Tibial nerve (tissue), 4 donors: ENCODE data around the gene ZSWIM3.

Experiments
- CTCF ChIP-seq, 5 experiments: fragments of 200-600 bp in 3 of 5; fragments of 450-650 bp in 2 of 5; sonication (generic) in 3 of 5; IDR thresholded peaks; one replicate each; pipeline ENCODE4 v1.5.1; 2016 to 2019; ENCODE audit warnings: antibody characterized with exemption in 5 of 5, mild to moderate bottlenecking in 3 of 5, moderate library complexity in 2 of 5
- EP300 ChIP-seq, 2 donors: sonication (generic); formaldehyde crosslinking; IDR thresholded peaks; one replicate each; pipeline ENCODE4 v1.6.1; 2017; ENCODE audit warnings: antibody characterized with exemption in 2 of 2, mild to moderate bottlenecking in 1 of 2
- POLR2A ChIP-seq, 2 donors: fragments of 450-650 bp; IDR thresholded peaks; one replicate each; pipeline ENCODE4 v1.6.1; 2017; ENCODE audit warnings: antibody characterized with exemption in 2 of 2, mild to moderate bottlenecking in 2 of 2, moderate library complexity in 2 of 2

- no peak for TF ChIP-seq CTCF (IDR thresholded peaks at IDR 0.05)
- no peak for TF ChIP-seq EP300 (IDR thresholded peaks at IDR 0.05)
- TF ChIP-seq POLR2A (IDR thresholded peaks at IDR 0.05): no peak
These were observed 48.2 kb downstream of the ZSWIM3 start for GRCh38 chr20:45905505-45906079.
